GM10266 (cell line): ENCODE measurements around the gene TBC1D10A.

Source experiments
- DNase-seq: peaks from one replicate; pipeline ENCODE4 v3.0.0; 2012; ENCODE audit errors: extremely low spot score
- CTCF ChIP-seq: IDR thresholded peaks from 2 replicates; pipeline ENCODE4 v1.5.1; 2012; ENCODE audit warnings: mild to moderate bottlenecking, low read depth; ENCODE audit not compliant: control insufficient read depth, insufficient read depth; ENCODE audit errors: missing control alignments

TBC1D10A gene

DNA sequence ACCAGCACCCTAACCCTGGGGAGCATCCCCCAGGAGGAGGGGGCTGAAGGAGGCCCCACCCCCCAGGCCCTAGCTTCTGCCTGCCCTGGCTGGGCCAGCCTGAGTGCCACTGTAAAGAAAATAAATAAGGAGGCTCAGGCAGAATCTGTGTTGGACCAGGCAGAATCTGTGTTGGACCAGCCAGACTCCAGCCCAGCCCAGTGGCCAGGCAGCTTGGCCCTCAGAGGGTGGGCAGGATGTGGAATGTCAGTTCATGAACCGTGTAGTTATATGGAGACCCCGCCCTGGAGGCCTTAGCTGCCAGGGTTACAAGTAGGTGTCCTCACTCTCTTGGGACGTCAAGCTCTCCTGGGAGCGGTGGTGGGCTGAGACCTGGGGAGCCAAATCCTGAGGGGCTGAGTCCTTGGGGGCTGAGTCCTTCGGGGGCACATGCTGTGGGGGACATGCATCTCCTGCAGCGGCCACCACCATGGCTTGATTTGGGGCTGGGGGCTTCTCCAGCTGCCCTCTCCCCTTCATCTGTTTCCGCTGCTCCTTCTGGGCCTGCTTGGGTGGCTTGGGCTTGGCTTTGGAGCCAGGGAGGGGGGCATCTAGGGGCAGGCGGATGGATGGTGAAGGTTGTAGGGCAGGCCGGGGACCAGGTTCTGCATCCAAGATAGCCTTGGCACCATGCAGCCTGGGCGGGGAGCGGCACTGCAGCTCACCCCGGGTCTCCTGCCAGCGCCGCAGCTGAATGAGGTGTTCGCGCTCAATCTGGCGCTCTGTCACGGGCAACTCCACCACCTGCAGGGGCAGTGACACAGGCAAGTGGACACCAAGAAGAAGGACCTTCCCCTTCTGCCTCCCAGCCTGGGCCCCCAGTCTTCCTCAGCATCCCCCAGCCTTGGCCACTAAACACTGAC lies 34.4 kb downstream of the TBC1D10A start:
- no peak for DNase-seq
- no peak for TF ChIP-seq CTCF

DNA sequence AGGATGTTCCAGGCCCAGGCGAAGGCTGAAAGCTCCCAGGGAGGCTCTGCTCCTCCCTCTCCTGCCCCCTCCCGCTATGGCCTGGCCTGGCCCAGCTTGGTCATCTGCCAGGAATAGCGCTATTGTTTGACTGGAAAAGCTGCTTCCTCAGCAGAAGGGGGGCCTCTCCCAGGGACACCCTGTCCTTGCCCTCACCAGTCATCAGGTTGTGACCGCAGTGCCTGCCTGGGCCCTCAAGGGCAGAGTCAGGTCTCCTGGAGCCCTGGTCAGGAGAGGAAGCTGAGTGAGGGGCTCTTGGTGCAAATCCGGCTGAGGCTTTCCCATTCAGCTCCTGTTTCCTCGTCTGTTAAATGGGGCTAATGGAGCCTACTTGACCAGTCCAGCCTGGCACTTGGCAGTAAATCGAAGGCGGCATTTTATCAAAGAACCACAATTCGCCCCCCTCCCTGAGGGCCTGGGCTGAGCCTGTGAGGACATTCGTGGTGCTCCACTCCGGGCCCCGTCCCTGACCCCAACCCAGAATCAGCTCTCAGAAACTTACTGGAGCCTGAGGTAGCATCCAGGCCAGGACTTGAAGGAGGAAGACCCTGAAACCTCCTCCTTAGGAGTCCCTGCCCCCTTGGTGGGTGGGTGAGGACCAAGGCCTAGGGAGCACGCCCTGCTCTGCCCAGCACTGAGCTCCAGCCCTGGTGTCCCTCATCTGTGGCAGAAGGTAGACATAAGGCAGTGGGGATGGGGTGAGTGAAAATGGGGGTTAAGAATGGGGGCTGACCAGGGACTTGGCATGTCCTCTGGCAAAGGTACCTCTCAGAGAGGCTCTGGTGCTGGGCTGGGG lies 35.5 kb downstream of the TBC1D10A start:
- no peak for TF ChIP-seq CTCF
- no peak for DNase-seq

GRCh38 chr22:30290342-30291057 lies 36.2 kb downstream of the TBC1D10A start:
- DNase-seq = peak; percentile 39
- no peak for TF ChIP-seq CTCF

GRCh38 chr22:30289980-30290313 lies 36.8 kb downstream of the TBC1D10A start:
- no peak for TF ChIP-seq CTCF
- no peak for DNase-seq

DNA sequence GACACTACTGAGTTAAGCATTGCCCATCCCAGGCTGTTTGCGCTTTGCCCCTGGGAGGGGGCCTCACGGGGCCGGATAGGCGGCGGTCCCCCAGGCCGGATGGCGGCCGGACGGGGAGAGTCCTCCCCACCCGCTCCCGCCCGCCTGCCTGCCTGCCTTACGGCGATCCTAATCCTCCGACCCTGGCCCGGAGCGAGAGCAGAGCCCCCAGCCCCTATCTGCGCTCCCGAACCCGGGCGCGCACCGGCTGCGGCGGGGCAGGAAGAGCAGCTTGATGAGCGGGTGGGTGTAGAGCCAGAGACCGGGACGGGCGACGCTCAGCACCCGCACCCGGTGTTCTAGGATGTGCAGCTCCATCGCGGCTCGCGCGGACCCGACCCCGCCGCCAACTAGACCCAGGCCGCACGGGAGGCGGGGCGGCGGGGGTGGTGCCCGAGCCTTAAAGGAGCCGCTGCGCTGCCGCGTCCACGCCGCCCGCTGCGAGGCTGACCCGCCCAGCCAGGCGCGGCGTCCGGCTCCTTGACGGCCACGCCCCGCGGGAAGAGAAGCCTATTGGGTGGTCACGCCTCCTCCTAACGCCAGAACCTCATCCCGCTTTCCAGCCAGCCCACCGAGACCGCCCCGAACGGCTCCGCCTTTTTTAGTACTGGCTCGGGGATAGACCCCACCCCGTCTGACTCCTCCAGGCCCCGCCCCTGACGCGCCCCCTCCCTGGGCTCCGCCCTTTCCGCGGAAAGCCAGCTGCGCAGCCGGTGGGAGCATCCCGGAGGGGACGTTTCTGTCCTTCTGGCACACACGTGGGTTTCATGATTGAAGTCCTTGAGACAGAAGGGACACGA lies 37.4 kb downstream of the TBC1D10A start, which contains the start of gene CASTOR1:
Gene CASTOR1 (minus strand): TSS at position 365 of the 839 bp plus-strand sequence. CDS start 8 bp downstream, at position 357.
- no peak for TF ChIP-seq CTCF
- peak; percentile 97 for DNase-seq

DNA sequence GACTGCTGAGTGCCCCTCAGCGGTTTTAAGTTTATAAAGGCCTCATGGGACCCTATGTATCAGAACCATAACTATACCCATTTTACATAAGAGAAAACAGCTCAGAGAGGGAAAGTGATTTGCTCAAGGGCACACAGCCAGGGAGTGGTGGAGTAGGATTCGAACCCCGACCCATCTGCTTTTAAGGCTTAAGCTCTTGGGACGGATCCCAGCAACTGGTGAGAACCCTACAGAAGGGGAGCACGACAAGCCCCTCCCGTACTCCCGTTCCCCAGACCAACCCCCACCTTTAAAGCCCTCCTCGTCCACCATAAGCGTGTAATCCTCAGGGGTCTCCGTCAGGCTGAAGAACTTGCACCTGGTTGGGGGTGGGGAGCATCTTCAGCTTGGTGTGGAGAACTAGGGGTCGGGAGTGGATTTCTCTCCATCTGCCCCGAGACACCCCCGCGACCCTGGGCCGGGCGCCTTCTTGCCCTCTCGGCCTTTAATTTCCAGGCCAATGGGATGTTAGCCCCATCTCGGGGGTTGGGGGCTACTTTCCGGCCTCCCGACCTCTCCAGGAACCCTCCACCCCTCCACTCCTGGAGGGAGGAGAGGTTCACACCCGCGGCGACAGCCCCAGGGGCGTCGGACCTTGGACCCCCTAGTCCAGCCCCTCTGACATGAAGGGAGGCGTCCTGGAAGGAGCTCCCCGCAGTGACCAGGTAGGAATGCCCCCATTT lies 38.2 kb downstream of the TBC1D10A start:
- no peak for DNase-seq

More for the DNA sequence above, 38.2 kb downstream of the TBC1D10A start:
- TF ChIP-seq CTCF = no peak
